Measurements from ENCODE around the gene ARFGEF3.

ARFGEF3 gene

DNA sequence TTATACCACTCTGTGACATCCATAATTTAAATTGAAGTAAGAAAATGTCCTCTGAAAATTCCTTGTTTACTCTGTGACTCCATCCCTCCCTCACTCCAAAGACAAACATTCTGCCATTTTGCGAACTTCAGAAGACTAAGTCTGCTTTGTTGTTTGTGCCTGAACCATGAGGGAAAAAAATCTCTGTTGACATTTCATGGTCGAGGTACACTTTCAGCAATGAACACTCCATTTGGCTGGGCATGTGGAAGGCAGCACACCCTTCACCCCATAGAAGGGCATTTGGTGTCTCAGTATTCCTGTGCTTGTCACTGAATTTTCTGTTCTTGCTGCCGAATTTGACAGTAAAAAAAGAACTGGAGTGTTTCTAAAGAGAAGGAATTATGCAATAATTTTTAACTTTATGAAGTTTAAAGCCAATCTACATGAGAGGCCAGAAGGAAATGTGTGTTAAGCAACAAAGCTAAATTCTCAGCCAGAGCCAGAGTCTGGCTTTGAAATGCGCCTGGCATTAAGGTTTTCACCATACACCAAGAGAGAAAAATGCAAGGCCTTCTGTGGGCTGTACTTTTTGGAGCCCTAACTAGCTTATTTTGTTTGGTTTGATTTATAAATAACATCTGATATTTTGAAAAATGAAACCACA lies 61.3 kb downstream of the ARFGEF3 start:
- TF ChIP-seq, protein P1, sequence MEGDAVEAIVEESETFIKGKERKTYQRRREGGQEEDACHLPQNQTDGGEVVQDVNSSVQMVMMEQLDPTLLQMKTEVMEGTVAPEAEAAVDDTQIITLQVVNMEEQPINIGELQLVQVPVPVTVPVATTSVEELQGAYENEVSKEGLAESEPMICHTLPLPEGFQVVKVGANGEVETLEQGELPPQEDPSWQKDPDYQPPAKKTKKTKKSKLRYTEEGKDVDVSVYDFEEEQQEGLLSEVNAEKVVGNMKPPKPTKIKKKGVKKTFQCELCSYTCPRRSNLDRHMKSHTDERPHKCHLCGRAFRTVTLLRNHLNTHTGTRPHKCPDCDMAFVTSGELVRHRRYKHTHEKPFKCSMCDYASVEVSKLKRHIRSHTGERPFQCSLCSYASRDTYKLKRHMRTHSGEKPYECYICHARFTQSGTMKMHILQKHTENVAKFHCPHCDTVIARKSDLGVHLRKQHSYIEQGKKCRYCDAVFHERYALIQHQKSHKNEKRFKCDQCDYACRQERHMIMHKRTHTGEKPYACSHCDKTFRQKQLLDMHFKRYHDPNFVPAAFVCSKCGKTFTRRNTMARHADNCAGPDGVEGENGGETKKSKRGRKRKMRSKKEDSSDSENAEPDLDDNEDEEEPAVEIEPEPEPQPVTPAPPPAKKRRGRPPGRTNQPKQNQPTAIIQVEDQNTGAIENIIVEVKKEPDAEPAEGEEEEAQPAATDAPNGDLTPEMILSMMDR (IDR thresholded peaks at IDR 0.05; ENCODE audit: extremely low read depth, insufficient read depth, missing control alignments) = no peak
- in situ Hi-C loops (cut with MboI; ENCODE audit: low pct_unique_long_range_greater_than_20kb, low sequenced_read_pairs, unreplicated experiment) = no loop called here
- DNase-seq (ENCODE audit: low spot score) = no peak

DNA sequence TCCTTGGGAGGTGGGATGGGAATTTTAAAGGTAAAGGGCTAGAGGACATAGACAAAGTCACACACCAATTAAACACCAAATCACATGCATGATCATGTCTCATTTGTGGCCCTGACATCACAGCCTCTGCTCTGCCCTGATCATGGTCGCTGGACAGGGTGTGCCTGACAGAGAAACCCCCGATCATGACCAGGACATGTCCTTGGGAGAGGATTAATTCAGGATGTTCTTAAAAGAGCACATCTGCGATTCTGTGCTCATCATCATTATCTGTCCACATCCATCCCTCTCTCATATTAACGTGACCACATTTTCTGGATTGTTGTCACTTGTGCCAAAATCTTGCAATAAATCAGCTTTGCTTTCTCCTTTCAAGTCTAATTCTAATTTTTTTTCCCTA lies 64.2 kb downstream of the ARFGEF3 start:
- in situ Hi-C loops (cut with MboI; ENCODE audit: low pct_unique_long_range_greater_than_20kb, low sequenced_read_pairs, unreplicated experiment) = no loop called here
- TF ChIP-seq, protein P1 (IDR thresholded peaks at IDR 0.05; ENCODE audit: extremely low read depth, insufficient read depth, missing control alignments) = no peak
- no peak for DNase-seq (ENCODE audit: low spot score)

- TF ChIP-seq, protein P1 (IDR thresholded peaks at IDR 0.05; ENCODE audit: extremely low read depth, insufficient read depth, missing control alignments) = no peak
- in situ Hi-C loops (cut with MboI; ENCODE audit: low pct_unique_long_range_greater_than_20kb, low sequenced_read_pairs, unreplicated experiment) = no loop called here
- no peak for DNase-seq (ENCODE audit: low spot score)
Observed at GRCh38 chr6:138226700-138227315, 65.1 kb downstream of the ARFGEF3 start.

- DNase-seq (ENCODE audit: low spot score) = no peak
- in situ Hi-C loops (cut with MboI; ENCODE audit: low pct_unique_long_range_greater_than_20kb, low sequenced_read_pairs, unreplicated experiment) = no loop called here
- TF ChIP-seq, protein P1 (IDR thresholded peaks at IDR 0.05; ENCODE audit: extremely low read depth, insufficient read depth, missing control alignments) = no peak
Observed at GRCh38 chr6:138227316-138227781, 65.6 kb downstream of the ARFGEF3 start.

DNA sequence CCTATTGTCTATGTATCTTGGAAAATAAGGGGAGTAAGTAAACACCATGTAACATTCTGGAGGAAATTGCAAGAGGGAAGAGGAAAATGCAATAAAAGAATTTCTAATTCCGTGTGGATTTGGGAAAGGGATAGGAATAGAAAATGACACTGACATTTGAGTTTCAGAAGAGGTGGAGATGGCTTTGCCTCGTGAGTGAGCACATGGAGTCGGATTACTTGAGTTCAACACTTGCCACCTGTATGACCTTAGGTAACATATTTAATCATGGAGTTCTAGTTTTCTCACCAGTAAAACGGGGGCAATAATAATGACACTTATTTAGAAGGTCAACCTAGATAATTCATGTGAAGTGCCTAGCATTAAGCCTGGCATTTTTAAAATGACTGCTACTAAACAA lies 67.3 kb downstream of the ARFGEF3 start:
- no peak for DNase-seq (ENCODE audit: low spot score)
- in situ Hi-C loops (cut with MboI; ENCODE audit: low pct_unique_long_range_greater_than_20kb, low sequenced_read_pairs, unreplicated experiment) = no loop called here
- TF ChIP-seq, protein P1 (IDR thresholded peaks at IDR 0.05; ENCODE audit: extremely low read depth, insufficient read depth, missing control alignments) = no peak

- TF ChIP-seq, protein P1 (IDR thresholded peaks at IDR 0.05; ENCODE audit: extremely low read depth, insufficient read depth, missing control alignments) = no peak
- in situ Hi-C loops (cut with MboI; ENCODE audit: low pct_unique_long_range_greater_than_20kb, low sequenced_read_pairs, unreplicated experiment) = no loop called here
- no peak for DNase-seq (ENCODE audit: low spot score)
Observed at GRCh38 chr6:138229663-138230179, 68.0 kb downstream of the ARFGEF3 start.

Measured in GM13977 (cell line).